Left forelimb (tissue), 1 donor: ENCODE measurements around the gene SPAM1.
"Not testable (repeated sequence)": the region's sequence is repeated elsewhere in the genome, so short reads cannot be mapped to it uniquely, and the experiment has no call there.

ENCODE experiments used
- DNase-seq: peaks from one replicate; pipeline ENCODE4 v3.0.0-alpha.2; 2018; ENCODE audit warnings: low spot score

SPAM1 gene

DNA sequence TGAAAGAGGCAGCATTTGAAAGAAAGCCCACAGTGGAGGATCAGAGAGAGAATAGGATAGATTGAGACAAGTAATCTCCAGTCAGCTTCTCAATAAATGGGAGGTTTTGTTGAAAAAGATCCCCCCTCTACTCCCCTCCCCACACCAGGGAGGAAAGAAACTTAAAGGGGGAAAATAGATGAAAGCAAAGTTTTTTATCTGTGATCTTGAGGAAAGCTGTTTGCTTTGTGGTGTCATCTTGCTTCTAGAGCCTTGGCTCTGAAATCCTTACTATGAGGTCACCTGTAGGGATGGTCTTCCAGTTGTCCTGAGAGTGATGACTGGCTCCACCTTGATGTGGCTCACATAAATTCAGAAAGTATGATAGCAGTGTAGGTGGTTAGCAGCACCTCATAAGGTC is at the start of gene SPAM1:
TSS of gene SPAM1 (plus strand) at position 301 of the 400 bp plus-strand sequence. CDS start 28,330 bp downstream, outside the sequence.
- DNase-seq, result no peak

DNA sequence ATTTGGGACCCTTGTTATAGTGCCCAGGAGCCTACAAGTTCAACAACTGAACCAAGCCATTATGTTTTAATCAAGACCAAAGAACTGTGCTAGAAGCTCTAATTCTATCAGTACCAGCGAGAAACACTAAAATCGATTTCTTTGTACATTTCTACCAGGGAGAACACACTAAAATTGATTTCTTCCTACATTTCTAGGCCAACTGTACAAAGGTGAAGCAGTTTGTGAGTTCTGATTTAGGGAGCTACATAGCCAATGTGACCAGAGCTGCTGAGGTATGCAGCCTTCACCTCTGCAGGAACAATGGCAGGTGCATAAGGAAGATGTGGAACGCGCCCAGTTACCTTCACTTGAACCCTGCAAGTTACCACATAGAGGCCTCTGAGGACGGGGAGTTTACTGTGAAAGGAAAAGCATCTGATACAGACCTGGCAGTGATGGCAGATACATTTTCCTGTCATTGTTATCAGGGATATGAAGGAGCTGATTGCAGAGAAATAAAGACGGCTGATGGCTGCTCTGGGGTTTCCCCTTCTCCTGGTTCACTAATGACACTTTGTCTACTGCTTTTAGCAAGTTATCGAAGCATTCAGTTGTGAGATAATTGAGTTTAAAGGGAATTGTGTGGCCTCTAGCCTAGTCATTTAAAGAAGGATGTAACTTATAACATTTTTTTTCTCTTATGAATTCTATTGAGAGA is 48.3 kb upstream of the SPAM1 start:
- DNase-seq, result no peak

GRCh38 chr7:123879628-123880027 is 45.4 kb upstream of the SPAM1 start:
- no peak for DNase-seq

GRCh38 chr7:123881300-123881699 is 43.7 kb upstream of the SPAM1 start:
- no peak for DNase-seq

DNA sequence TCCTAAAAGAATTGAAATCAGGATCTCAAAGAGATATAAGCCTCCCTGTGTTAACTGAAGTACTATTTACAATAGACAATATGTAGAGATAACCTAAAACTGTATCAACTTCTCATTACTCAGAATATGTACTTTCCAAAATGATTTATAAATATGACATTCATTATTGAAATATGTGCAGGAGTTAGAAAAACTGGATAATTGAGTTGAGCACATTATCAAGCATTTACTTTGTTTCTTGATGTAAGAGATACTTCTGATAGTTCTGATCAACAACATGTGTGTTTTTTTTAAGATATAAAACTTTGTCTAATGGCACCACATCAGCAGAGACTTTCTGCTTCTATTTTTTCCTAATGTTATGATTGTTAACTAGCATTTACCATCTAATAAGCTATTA is 41.9 kb upstream of the SPAM1 start:
- DNase-seq, result no peak

DNA sequence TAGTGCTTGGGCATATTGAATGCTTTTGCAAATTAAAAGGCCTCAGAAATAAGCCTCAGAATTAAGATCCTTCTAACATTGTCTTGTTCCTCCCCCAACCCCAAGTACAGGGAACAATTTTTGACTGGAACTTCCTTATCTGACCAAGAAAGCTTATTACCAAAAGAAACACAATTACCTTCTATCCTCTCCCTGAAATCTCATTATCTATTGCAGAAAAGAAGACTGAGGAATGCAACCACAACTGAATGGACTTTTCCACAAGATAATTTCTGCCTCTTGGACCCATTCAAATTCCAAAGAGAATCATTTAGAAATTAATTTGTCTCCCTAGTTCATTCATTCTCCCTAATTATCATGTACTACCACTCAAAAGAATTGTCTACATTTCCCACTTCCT is 36.8 kb upstream of the SPAM1 start:
- no peak for DNase-seq

GRCh38 chr7:123894753-123895152 is 30.3 kb upstream of the SPAM1 start:
- not testable (repeated sequence) for DNase-seq

- DNase-seq, result no peak
Measured at GRCh38 chr7:123901101-123901500, 23.9 kb upstream of the SPAM1 start.

GRCh38 chr7:123905714-123906113 is 19.3 kb upstream of the SPAM1 start:
- no peak for DNase-seq

DNA sequence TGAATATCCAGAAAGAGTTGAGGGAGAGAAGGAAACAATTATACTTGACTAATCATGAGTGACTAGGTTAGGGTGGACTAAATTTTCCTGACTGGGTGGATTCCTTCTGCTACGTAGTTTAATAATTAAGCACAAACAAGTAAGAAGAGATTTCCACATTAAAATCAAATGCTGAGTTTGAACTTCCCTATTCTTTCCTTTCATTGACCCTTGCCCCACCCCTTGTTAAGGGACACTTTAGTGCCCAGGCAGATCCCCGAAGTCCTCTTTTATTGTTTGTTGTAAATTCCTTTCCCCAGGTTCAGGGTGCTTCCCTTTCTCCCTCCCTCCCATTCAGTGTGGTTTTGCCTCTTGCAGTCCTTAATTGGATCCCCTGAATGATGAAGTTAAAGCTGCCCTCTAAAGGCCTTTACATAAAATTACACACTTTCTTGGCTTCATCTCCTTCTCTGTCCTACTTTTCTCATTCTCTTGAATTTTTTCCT is 8.8 kb upstream of the SPAM1 start:
- no peak for DNase-seq

DNA sequence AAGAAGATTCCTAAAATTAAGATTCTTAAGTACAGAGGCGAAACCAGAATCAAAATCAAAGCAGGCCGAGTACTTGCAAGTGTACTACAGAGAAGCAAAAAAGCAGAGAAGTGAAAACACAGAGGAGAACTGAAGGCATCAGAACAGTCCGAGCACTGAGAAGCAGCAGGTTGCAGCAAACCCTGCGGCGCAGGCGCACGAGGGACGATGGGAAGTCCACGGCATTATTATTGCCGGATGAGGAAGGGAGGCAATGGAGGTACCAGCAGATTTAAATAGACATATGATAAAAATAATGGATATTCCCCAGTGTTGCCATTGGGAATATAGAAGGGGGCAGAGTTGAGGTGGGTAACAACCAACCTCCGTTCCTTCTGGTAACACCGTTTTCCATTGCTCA is 7.2 kb upstream of the SPAM1 start:
- no peak for DNase-seq

- no peak for DNase-seq
Measured at GRCh38 chr7:123918309-123918708, 6.7 kb upstream of the SPAM1 start.

GRCh38 chr7:123923599-123923998 is 1.4 kb upstream of the SPAM1 start:
- DNase-seq, result no peak

GRCh38 chr7:123929107-123929506 is 4.1 kb downstream of the SPAM1 start:
- DNase-seq, result no peak

- DNase-seq, result no peak
Measured at GRCh38 chr7:123929655-123930054, 4.6 kb downstream of the SPAM1 start.

DNA sequence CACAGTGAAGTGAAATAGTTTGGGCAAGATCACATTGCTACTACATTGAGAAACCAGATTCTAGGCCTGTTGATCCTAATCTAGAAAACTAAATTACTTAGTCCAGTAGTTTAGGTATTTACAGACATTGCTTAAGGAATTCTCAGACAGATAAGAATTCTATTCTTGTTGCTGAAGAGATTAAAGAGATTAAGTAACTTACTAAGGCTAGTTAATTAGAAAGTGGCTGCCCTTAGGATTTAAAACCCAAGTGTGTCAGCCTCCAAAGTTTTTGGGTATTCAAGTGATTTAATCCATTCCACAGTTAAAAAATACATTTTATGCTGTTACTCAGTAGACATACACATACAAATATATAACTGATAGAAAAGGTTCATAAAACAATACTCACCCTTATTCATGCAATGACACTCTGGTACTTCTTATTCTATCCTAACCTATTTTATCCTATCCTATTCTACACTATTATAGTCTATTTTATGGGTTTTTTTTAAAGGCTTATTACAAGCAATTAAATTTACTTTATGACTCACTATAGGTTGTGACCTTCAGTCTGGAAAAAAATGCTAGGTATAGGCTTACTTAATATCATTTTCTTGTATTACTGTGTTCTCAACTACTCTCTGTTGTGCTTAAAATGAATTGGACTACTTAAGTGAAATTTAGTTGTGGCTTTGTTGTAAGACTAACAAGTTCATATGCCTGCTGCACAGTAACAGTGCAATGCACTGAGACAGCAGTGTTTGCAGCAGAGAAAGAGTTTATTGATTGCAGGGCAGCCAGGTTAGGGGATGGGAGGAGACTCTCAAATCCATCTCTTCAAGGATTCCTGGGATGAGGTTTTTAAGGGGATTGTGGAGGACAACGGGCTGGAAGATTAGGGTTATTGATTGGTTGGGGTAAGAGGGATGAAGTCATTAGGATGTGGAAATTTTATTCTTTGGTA is 10.7 kb downstream of the SPAM1 start:
- no peak for DNase-seq

DNA sequence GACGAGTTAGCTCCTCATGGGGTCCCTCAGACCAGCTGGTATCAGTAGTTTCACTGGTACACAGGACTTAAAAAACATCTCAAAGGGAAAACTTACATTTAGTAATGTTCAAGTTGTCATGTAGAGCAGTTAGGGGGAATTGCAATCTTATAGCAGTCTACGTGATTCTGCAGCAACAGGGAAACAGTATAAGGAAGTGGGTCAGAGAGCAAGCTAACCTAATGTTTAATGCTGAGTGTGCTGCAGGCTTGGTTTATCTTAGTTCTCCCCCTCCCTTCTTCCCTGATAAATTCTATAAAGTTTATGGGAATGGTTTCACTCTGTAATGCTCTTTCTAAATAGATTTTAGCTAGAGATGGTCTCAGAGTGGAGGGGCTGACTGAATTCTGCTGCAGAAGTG is 11.3 kb downstream of the SPAM1 start:
- no peak for DNase-seq

GRCh38 chr7:123939784-123940183 is 14.7 kb downstream of the SPAM1 start:
- DNase-seq, result no peak

DNA sequence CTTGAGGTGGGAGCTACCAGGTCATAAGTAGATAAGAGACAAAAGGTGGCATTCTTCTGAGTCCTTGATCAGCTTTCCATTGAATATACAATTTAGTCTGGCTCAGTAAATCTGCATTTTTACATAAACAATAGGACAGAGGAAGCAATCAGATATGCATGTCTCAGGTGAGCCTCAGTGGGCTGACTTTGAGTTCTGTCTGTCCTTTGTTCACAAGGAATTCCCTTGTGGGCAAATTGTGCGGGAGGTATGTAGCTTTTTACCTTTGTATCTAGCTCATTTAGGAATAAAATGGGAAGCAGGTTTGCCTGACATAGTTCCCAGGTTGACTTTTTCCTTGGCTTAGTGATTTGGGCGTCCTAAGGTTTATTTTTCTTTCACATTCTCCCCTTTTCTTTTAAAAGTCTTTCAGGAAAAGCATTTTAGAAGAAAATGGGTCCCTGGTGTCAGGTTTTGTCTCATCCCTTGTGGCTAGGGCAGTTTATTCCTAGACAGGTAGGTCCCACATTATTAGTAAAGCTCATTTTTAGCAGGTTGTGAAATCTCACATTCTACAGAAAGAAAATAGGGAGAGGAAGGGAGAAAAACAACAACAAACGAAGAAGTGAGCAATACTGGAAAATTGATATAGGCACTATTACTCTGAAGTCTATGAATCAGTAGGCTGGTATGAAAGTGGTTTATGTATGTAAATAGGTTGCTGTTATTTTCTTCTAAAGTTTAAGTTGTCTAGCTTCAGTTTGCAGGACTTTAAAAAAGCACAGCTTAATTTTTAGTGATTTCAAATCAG is 16.5 kb downstream of the SPAM1 start:
- DNase-seq, result no peak

GRCh38 chr7:123944395-123944794 is 19.4 kb downstream of the SPAM1 start:
- DNase-seq, result no peak

DNA sequence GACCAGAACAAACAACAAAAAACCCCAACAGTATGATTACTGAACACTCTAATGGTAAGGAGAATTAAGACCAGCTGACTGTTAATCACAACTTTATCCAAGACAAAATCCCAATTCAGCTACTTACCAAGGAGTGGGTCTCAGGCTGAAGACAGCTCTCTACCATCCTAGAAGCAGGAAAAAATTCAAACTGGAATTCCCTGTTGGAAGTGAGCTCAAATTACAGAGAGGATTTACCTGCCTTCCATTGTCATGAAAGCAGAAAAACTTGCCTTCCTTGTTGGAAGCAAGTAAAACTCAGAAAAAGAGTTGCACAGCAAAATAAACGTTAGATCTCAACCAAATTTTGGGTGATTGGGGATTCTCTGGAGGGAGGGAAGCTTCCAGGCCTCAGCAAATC is 20.9 kb downstream of the SPAM1 start:
- no peak for DNase-seq

GRCh38 chr7:123948136-123948535 is 23.1 kb downstream of the SPAM1 start:
- no peak for DNase-seq
